LoVo (cell line): ENCODE results near the gene SORCS2.

Experiments
- DNase-seq: peaks from one replicate; pipeline ENCODE4 v3.0.0-alpha.2; 2016; ENCODE audit warnings: low spot score

Gene SORCS2

DNA sequence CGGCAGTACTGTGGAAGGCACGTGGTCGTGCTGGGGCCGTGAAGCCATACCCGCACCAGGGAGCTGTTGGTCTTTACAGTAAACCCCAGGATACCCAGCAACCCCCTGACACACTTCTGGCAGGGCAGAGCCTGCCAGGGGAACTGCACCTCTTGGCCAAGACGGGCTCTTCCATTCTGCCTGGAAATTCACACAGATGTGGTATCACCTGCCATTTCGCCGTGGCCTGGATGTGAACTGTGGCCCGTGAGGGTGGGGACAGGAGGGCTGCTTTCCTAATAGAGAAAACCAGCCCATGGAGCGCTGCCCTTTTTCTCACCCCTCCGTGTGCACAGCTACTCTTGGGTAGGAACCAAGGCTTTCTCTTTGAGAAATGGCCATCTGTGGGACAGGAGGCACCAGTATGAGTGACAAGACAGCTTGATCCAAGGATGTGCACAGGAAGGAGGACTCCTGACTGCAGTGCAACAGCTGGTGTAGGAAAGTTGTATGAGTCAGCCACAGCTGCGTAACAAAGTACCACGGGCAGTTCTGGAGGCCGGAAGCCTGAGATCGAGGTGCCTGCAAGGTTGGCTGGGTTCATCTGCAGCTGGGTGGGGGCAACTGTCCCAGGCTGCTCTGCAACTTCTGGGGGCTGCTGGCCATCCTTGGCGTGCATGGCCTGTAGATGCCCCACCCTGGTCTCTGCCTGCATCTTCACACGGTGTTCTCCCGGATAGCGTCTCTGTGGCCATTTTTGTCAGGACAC lies 146.7 kb downstream of the SORCS2 start:
- no peak for DNase-seq

DNA sequence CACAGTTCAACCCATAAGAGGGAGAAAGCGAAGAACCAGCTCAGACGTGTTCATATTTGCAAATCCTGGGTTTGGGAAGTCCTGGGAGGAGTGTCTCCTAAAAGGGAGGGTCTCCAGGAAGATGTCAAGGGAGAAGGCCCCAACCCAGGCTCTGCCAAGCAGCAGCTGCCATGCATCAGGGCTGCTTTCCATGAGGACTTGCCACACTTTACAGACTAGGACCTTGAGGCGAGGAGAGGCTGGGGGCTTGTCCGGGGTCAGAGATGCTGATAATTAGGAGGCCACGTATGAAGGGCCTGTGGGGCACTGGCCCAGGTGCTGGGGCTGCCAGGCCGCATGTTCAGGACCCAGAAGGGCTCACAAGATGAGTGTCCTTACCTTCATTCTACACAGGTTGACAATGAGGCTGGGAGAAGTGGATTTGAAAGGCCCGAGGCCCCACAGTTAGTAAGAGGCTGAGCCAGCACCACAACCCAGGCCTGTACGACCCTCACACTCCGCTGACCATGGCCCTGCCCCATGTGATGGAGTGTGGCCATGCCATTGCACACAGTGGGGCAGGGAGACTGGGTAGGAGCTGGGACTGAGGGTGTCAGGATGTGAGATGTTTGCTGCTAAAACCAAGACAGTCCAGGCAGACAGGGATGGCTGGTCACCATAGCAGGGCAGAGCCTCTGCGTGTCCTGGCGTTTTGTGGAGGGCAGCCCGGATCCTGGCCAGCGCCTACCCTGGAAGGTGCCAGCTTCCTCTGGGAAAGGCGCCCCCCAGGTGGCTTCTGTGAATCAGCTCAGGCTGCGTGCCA lies 147.6 kb downstream of the SORCS2 start:
- no peak for DNase-seq

DNA sequence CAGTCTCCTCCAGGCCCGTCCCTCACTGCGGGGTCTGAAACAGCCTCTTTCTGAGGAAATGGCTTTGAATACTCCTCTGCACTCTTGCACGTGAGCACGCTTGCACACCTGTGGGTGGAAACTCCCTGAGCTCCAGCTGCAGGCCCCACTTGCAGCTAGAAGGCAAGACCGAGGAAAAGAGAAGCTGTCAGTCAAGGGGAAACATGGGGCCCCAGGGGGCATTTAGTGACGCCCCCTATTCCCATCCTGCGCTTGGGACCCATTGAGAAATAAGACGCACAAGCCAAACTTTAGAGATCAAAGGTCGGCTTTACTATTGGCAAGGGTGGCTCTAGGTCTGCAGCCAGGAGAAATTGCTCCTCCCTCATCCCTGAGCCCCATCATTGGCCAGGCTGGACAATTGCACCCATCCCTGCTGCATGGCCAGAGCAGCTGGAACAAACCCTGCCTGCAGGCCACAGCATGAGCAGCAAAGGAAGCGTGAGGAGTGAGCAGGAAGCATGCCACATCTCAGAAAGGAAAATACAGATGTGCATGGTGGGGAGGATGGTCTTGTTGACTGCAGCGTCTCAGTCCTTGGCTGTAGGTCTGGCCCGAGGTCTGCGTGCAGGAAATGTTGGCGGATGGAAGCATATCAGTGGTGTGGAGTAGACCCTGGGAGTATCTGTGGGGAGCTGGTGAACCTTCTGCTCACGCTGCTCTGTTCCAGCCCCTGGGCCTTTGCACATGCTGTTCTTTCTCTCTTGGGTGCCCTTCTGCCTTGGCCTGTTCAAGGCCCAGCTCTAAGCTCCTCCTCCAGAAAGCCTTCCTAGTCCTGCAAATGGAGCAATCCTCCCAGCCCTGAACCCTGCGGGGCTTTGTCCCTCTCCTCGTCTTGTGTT lies 148.5 kb downstream of the SORCS2 start:
- DNase-seq = no peak

DNA sequence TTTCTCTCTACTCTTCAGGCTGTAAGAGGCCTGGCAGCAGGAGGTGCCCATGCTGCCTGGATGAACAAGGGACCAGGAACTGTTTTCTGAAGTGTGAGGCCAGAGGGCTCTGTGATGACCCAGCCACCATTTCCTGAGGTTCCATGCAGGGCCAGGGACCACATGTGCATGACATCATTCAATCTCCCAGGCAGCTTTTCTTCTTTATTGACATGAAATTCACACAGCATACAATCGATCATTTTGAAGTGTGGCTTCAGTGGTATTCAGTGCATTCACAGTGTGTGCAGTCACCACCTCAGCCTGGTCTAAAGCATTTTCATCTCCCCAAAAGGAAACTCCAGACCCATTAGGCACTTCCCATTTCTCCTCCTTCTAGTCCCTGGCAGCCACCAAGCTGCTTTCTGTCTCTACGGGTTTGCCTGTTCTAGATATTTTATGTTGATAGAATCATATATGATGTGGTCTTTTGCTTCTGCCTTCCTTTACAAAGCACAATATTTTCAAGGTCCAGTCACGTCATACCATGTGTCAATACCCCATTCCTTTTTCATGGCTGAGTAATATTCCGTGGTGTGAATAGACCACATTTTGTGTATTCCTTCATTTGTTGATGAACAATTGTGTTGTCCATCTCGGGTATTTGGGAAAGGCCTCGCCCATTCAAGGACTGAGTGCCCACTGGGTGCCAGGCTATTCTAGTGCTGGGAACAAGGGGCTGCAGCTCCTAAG lies 149.3 kb downstream of the SORCS2 start:
- no peak for DNase-seq

DNA sequence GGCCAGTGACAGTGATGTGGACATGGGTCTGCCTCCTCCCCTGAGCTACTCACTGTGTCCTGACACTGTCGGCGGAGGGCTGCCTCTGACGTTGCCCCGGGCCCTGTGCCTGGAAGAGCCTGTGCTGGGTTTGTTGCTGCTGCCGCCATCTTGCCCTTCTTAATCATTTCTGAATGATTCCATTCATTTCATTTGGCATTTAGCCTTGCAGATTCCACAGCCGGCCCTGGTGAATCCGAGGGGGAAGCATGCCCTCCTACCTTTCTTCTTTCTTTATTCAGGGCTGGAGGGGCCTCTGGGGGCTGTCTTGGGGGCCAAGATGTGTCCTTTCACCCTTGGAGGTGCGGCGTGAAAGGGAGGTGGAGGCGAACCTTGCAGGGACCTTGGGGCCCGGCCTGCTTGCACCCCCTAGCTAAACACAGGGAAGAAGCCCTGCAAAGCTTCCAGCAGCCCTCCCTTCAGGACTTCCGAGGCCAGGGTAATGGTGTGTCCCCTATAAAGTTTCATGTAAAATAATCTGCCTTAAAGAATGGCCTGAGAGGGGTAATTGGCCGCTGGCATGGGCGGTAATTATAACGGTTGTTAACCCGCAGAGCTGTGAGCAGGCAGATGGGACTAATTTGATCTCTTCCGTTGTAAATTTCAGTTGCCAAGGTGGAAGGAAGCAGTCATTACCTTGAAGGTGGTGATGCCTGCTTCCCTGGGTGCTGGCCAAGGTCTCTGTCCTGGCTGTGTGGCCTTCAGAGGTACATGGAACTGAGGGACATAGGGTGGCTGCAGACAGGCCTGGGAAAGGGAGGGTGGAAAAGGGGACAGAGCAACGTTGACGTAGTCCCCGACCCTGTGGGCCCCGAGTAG lies 150.1 kb downstream of the SORCS2 start:
- no peak for DNase-seq

DNA sequence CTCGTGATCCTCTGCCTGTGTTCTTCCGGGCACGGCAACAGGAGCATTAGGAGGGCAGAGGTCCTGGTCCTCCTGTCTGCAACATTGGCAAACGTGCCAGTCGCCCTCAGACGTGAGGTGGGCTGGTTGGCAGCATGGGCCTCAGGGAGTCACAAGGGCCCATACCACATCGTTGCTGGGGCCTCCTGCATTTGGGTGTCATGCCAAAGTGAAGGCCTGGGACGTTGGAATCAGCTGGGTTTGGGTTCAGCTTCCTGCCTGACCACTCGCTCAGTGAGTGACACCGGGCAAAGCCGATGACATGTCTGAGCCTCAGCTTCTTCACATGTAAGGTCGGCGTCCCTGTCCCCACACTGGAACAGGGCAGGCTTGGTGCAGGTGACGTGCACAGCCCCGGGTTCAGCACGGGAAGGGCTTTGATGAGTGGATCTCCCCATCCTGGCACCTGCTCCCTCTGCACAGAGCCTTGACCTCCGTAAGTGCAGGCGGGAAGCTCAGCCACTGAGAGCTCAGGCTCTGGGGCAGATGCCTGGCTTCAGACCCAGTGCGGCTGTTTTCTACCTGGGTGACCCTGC lies 150.8 kb downstream of the SORCS2 start:
- no peak for DNase-seq

DNA sequence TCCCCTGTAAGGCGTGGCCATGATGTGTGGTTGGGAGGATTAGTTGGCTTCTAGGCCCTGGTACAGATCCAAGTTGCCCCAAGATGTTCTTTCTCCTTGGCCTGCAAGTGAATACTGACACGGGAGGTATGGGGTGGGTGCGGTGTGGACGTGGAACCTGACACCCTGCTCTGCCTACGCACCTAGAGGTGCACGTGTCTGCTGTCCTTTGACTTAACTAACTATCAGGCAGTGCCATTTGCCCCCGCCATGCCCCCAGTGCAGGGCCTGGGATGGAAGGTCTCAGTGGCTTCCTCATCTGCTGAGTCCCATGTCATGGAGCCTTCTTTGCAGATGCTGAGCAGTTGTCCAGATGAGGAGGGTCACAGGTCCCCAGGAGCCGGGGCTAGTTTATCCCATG lies 151.6 kb downstream of the SORCS2 start:
- DNase-seq = no peak

DNA sequence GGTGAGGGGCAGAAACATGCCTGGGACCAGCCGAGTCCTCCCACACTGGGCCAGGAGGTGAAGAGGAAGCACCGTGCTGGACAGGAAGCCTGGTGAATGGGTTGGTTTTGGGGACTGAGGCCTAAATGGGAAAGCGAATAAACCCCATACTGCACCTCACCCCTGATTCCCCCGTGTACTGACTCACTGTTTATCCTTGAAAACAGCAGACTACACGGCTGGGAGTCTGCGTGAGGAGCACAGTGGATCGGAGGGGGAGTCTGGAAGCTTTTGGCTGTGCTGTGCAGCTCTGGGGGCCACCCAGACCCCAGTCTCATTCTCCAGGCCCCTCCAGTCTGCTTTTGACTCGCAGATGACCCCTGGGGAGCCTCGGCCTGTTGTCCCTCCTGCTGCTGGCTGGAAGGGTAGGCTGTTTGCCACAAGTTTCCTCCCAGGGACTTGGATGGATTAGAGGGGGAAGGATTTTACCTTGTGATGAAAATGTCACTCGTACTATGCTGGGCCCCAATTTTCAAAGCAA lies 152.4 kb downstream of the SORCS2 start:
- no peak for DNase-seq

DNA sequence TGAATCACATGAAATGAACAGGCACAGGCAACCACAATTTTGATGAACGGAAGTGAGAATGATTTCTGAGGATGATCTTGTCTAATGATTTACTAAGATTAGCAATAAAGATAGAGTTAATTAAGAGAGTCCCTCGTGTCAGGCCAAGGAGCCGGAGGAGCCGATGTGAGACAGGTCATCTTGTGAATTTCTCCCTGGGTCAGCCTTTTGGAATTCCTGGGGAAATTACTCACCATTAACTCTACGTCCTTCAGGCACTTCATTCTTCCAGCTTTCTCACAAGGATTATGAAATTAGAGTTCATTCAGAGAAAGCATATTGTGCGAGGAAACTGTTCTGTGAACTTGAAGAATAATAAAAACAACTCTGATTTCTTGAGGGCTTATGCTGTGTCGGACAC lies 155.6 kb downstream of the SORCS2 start:
- no peak for DNase-seq

DNA sequence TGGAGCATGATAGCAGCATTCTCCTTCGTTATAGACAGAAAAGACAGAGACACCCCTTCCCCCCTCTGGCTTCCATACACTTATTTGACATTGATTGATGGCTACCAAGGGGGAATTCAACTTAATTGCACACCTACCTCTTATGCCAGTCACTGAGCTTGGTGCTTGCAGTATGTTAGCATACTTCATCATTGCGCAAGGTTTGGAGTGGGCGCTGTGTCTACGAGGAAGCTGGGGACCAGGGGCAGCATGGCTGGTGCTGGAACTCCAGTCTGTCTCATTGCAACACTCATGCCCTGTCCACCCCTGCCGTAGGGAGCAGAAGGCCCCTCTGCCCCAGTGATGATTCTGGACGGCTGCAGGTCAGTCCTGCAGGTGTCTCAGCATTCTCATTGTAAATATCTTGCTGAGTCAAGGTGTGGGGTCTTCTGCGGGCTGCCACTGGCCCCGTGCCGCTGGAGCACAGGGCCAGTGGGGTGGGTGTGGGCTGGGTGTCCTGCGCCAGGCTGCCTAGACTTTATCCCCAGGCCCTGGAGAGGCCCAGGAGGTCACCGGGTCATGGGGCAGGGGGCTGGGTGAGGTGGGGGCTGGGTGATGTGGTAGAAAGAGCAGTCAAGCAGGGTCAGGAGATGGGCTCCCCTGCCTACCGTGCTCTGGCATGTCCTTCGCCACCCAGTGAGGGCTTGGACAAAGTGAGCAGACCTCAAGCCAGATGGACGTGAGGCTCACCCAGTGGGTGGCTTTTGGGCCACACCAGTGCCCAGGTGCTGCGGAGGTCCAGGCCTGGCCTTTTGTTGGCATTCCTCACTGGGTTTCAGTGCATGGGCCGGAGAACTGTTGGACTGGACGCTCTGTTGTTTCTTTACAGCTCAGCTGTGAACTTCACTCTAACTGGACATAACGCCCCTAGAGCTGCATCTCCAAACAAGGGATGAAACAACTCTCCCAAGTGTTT lies 156.9 kb downstream of the SORCS2 start:
- no peak for DNase-seq

DNA sequence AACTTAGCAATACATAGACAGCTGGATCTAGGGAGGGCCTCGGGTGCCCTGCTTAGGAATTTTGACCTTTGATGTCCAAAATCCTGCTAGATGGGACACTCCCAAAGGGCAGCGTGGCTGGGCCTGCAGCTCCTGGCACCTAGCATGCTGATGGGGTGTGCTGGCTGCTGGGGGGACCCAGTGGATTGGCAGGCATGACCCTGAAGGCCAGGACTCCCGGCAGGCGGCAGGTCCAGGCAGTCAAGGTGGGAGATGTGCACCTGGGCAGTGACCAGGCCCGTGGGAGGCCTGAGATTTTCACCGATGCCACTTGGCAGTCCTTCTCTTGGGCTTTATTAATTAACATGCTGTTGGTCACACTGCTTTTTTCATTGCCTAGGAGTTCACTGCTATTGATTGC lies 158.1 kb downstream of the SORCS2 start:
- DNase-seq = no peak

DNA sequence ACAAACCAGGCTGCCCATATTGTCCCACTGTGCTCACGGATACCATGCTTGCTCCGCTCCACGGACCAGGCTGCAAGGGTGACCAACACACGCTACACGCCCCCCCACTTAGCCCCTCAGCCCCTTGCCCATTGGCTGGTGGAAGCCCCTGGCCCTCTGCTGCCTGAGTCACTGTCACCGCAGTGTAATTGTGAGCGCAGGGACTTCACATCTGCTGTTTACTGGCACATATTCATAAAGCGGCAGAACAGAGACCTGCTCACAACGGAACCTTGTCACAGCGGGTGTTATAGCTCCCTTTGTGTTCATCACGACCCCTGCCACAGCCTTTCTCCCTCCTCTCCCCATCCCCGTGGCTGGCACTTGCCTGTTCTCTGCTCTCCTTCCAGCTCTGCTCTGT lies 158.7 kb downstream of the SORCS2 start:
- DNase-seq = no peak

DNA sequence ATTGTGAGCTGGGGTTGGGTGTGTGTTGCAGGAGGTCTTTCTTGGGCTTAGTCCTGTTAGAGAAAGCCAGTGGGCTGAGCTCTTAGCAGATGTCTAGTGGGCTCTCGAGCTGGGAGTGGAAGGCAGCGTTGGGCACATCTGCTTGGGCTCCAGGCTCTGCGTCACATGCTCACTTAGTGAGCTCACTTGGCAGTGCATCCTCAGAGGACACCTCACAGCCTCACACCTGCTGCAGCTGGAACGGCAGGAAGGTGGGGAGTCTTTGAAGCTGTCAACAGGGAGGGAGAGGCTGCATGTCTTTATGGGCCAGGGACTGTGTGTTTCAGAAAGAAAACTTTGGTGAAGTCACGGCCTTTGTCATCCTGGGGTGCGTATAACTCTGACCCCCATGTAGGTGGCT lies 160.1 kb downstream of the SORCS2 start:
- DNase-seq = no peak

DNA sequence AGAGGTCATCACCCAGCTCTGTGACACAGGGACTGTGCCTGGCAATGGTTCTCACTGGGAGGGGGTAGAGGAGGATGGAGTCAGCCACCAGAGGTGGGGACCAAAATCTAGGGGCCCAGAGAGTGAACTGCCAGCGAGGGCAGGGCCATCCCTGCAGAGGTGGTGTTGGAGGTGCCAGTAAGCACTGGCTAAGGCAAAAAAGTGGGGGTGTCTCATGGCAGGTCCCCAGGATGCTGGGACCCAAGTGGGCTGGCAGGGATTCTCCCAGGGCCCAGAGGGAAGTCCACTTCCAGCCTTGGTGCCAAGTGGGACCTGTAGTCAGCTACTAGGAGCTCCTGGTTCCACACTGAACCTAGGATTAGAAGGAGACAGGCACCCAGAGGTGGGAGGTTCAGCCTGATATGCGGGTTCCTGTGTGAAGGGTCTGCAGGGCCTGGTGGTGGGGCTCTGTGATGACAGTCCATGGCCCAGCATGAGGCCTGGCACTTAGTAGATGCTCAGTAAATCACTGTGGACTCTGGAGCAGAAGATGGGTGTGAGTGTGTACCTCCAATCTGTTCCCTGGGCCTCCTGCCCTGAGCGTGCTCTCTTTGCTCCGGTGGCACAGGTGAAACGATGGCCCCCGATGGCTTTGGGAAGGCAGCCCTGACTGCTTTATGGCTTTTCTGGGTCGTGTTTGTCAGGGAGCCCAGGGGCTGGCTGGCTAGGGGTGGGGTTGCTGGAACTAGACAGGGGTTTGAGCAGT lies 160.9 kb downstream of the SORCS2 start:
- DNase-seq = no peak

DNA sequence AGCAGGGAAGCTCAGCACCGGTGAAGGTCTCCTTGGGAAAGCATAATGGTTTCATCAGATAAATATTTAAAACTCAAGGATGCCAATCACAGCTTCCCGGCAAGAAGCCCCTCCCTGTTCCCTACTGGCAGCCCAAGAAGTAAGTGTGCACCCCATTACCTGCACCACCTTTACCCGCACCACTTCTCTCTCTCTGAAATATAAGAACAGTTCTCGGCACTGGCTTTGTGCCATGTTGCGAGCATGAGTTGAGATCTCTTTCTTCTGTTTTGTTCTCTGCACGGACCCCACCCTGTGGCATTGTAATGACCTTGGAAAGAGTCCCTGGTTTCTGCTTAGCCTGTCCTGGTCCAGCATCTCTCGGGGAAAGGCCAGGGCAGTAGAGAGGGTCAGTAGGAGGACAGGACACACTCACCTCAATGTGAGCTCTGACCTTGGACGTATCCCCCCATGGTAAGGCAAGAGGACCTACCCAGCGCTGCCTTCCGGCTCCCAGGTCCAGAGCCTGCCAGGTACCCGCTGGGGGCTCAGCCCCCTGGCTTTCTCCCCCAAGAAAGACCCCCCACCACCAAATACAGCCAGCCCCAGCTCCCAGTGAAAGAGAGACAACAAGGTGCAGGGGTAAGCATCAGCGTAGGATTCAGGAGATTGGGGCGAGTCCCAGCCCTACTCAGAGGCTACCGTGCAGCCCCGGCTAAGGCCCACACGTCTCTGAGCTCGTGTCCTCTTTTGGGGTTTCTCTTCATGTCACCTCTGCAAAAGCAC lies 161.7 kb downstream of the SORCS2 start:
- DNase-seq = no peak

DNA sequence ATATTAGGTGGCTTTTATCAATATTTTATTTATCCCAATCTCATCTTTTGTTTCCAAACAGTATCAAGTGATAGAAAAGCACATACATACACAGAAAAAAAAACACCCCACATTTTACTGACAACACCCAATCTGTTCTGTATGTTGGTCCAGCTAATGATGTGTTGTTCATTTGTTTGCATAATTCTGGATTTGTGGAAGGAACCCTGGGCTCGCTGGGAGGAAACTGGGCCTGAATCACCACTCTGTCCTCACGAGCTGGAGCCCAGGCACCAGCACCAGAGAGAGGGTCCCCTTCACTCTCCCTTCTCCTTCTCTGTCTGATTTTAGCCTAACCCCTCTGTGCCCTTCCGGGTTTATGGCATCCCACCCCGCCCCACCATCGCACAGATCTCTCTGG lies 162.6 kb downstream of the SORCS2 start:
- DNase-seq = no peak

DNA sequence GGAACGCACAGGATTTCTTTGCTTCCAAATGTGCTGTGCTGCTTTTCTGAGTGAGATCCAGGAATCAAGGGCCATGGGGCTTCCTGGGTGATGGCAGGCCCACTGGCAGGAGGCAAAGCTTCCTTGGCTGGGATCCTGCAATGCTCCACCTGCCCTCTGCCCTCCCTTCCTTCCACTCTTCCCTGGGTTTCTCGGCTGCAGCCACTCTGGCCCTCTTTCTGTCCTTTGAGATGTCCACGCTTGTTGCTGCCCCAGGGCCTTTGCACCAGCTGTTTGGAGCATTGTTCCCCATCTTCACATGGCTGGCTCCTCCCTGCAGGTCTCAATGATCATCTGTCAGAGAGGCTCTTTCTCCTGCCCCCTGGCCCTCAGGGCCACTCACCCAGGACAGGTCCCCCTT lies 163.5 kb downstream of the SORCS2 start:
- no peak for DNase-seq
